ENCODE results near the gene WDR77. TPM values are rescaled to one million over a fixed set of nuclear protein-coding genes. Genes with fewer than 3 reads are reported as not detected.
A peak's percentile ranks its signal among the peaks of the same experiment; 100 is the strongest.

The WDR77 gene
- total and polyA plus RNA-seq, 9 of the 15 experiments (the other 6 are each of a cell fraction or from before 2014, with no cell fraction given): 20.6 to 160 (median 75.3) TPM

- TF ChIP-seq ZBTB40 (IDR thresholded peaks at IDR 0.05) (no peak), ZBTB40 (CRISPR knock-in tag; IDR thresholded peaks at IDR 0.05) (peak; percentile 31; the same call in 1 of the 2 replicates), RNF2 (IDR thresholded peaks at IDR 0.05) (no peak), SNIP1 (IDR thresholded peaks at IDR 0.05; ENCODE audit: low read depth) (no peak), EP300 (IDR thresholded peaks at IDR 0.05; ENCODE audit: low read length) (no peak; the same call in 1 of the 2 replicates), GABPB1 (CRISPR knock-in tag; IDR thresholded peaks at IDR 0.05) (0 out of 2 replicates have a peak, but pooled peaks have one; percentile 21), HNRNPL (IDR thresholded peaks at IDR 0.05; ENCODE audit: low read depth, low read length) (0 out of 2 replicates have a peak, but pooled peaks have one; percentile 46), CLOCK (CRISPR knock-in tag; IDR thresholded peaks at IDR 0.05; ENCODE audit: borderline replicate concordance) (no peak), CTCF (IDR thresholded peaks at IDR 0.05 in 2 of 3, conservative IDR thresholded peaks at IDR 0.05 in 1 of 3; ENCODE audit: insufficient read depth in 2 of 3, low read depth in 1 of 3, low read length in 3 of 3) (peak; percentile 93 to 98 (median 94)), NFIX (CRISPR knock-in tag; IDR thresholded peaks at IDR 0.05; ENCODE audit: low read depth) (no peak), COPS2 (conservative IDR thresholded peaks at IDR 0.05) (no peak), ZZZ3 (IDR thresholded peaks at IDR 0.05) (no peak), ZBTB8A (IDR thresholded peaks at IDR 0.05; ENCODE audit: partially characterized antibody) (no peak)
These were observed 32.5 kb upstream of the WDR77 start (continued) for GRCh38 chr1:111481387-111482221.
